ENCODE data around the gene DIP2B. TPM values are rescaled to one million over a fixed set of nuclear protein-coding genes. Genes with fewer than 3 reads are reported as not detected.

Gene DIP2B
- total RNA-seq, 2 experiments from 2014 or later: 29.2 to 29.4 TPM

GRCh38 chr12:50772470-50772869 lies 267.7 kb downstream of the DIP2B start:
- ChIA-PET CTCF (interaction anchor here (0.7 kb wide), 1 partner anchor 125 kb away, joined by 3 read pairs; no protein-coding TSS in a partner anchor), POLR2A (no interaction called here)
- H3K4me1 Mint-ChIP-seq: peaks cover 38% of the 10 kb centered on the region
- no peak for ATAC-seq
- H3K27ac Mint-ChIP-seq: no peak overlapping the region
- intact Hi-C loops (cut with DNase I, micrococcal nuclease): no loop called here
- no peaks in the 10 kb centered on the region for H3K27me3 Mint-ChIP-seq
- H3K9me3 Mint-ChIP-seq (ENCODE audit: low read depth): peaks cover 6% of the 10 kb centered on the region
- H3K4me3 Mint-ChIP-seq: no peak overlapping the region
- peaks cover 32% of the 10 kb centered on the region for H3K36me3 Mint-ChIP-seq (ENCODE audit: low read depth)
- DNase-seq: no peak

GRCh38 chr12:50772877-50773276 lies 268.1 kb downstream of the DIP2B start:
- ChIA-PET CTCF (interaction anchor here (2.2 kb wide), 1 partner anchor 9 kb away, joined by 9 read pairs; the partner anchor contains the start of gene ATF1), POLR2A (interaction anchor here (0.6 kb wide), 1 partner anchor 443 kb away, joined by 4 read pairs; no protein-coding TSS in a partner anchor)
- no peak for ATAC-seq
- no peak overlapping the region for H3K4me3 Mint-ChIP-seq
- intact Hi-C loops (cut with DNase I, micrococcal nuclease): no loop called here
- H3K4me1 Mint-ChIP-seq: peaks cover 41% of the 10 kb centered on the region
- H3K9me3 Mint-ChIP-seq (ENCODE audit: low read depth): peaks cover 6% of the 10 kb centered on the region
- peaks cover 32% of the 10 kb centered on the region for H3K36me3 Mint-ChIP-seq (ENCODE audit: low read depth)
- no peaks in the 10 kb centered on the region for H3K27me3 Mint-ChIP-seq
- H3K27ac Mint-ChIP-seq: no peak overlapping the region
- DNase-seq: no peak

DNA sequence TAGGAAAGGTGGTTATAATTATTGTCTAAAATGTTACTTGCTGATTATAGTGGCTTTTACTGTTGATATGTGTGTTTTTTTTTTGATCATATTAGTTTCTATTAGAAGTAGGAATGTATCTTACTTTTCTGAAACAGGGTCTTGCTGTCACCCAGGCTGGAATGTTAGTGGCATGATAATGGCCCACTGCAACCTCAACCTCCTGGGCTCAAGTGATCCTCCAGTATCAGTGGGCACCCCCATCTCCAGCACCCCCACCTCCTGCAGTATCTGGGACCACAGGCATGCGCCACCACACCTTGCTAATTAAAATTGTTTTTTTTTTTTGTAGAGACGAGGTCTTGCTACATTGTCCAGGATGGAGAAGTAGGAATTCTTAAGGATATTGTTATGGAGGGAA lies 270.5 kb downstream of the DIP2B start:
- POLR2A ChIA-PET: no interaction called here
- no peak for ATAC-seq

GRCh38 chr12:50776749-50777728 lies 272.3 kb downstream of the DIP2B start:
- H3K9me3 Mint-ChIP-seq (ENCODE audit: low read depth): peaks cover 3% of the 10 kb centered on the region
- POLR2A ChIA-PET: interaction anchor here (0.9 to 1.0 kb wide), 2 partner anchors 12 to 226 kb away, joined by 3 to 4 read pairs; no protein-coding TSS in a partner anchor
- H3K4me1 Mint-ChIP-seq: peaks cover 43% of the 10 kb centered on the region
- H3K27ac Mint-ChIP-seq: peak overlapping the region; percentile 51
- H3K4me3 Mint-ChIP-seq: no peak overlapping the region
- intact Hi-C loops (cut with DNase I, micrococcal nuclease): no loop called here
- peak; percentile 76 for ATAC-seq
- no peaks in the 10 kb centered on the region for H3K27me3 Mint-ChIP-seq
- peak; percentile 20 for DNase-seq
- H3K36me3 Mint-ChIP-seq (ENCODE audit: low read depth): peaks cover 24% of the 10 kb centered on the region
- CTCF ChIA-PET: interaction anchor here (0.6 to 4.3 kb wide), 4 partner anchors 9 to 565 kb away, joined by 3 to 26 read pairs (median 6); partner anchors contain the start of gene ATF1

More for the DNA sequence above, 270.5 kb downstream of the DIP2B start:
- DNase-seq: no peak
- H3K9me3 Mint-ChIP-seq (ENCODE audit: low read depth): peaks cover 6% of the 10 kb centered on the region
- H3K27me3 Mint-ChIP-seq: no peaks in the 10 kb centered on the region
- peaks cover 43% of the 10 kb centered on the region for H3K4me1 Mint-ChIP-seq
- H3K4me3 Mint-ChIP-seq: no peak overlapping the region
- peaks cover 33% of the 10 kb centered on the region for H3K36me3 Mint-ChIP-seq (ENCODE audit: low read depth)
- CTCF ChIA-PET: interaction anchor here (2.2 to 2.7 kb wide), 2 partner anchors 10 to 11 kb away, joined by 9 to 14 read pairs; partner anchors contain the start of gene ATF1
- intact Hi-C loops (cut with DNase I, micrococcal nuclease): no loop called here
- H3K27ac Mint-ChIP-seq: no peak overlapping the region

GRCh38 chr12:50778663-50779590 lies 274.1 kb downstream of the DIP2B start:
- H3K9me3 Mint-ChIP-seq (ENCODE audit: low read depth): no peaks in the 10 kb centered on the region
- POLR2A ChIA-PET: interaction anchor here (1.1 kb wide), 1 partner anchor 15 kb away, joined by 4 read pairs; the partner anchor contains the start of gene ATF1

DNA sequence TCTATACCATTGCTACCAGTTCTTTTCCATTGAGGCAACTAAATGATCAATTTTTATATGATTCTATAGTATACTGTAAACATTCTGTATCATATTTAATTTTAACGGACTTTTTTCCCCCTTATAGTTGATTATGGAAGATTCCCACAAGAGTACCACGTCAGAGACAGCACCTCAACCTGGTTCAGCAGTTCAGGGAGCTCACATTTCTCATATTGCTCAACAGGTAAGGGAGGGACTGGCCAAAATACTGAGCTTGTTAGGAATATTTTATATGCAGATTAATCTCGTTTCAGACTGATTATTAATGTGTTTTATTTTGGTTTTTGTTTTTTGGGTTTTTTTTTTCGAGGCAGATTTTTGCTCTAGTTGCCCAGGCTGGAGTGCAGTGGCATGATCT lies 275.2 kb downstream of the DIP2B start:
- Mint-ChIP-seq H3K9me3 (ENCODE audit: low read depth) (no peaks in the 10 kb centered on the region), H3K4me1 (peaks cover 36% of the 10 kb centered on the region), H3K27ac (no peak overlapping the region), H3K36me3 (ENCODE audit: low read depth) (peaks cover 18% of the 10 kb centered on the region), H3K4me3 (no peak overlapping the region), H3K27me3 (no peaks in the 10 kb centered on the region)
- no peak for DNase-seq
- CTCF ChIA-PET: interaction anchor here (4.3 kb wide), 1 partner anchor 15 kb away, joined by 26 read pairs; the partner anchor contains the start of gene ATF1
- ATAC-seq: no peak
- POLR2A ChIA-PET: no interaction called here
- intact Hi-C loops (cut with DNase I, micrococcal nuclease): no loop called here

More at GRCh38 chr12:50778663-50779590, 274.1 kb downstream of the DIP2B start:
- intact Hi-C loops (cut with DNase I, micrococcal nuclease): no loop called here
- ATAC-seq: no peak
- no peak for DNase-seq
- H3K27me3 Mint-ChIP-seq: no peaks in the 10 kb centered on the region
- CTCF ChIA-PET: interaction anchor here (0.6 to 4.3 kb wide), 5 partner anchors 11 to 273 kb away, joined by 3 to 26 read pairs (median 3); partner anchors contain the start of gene ATF1
- peaks cover 34% of the 10 kb centered on the region for H3K4me1 Mint-ChIP-seq
- H3K27ac Mint-ChIP-seq: no peak overlapping the region
- peaks cover 12% of the 10 kb centered on the region for H3K36me3 Mint-ChIP-seq (ENCODE audit: low read depth)
- H3K4me3 Mint-ChIP-seq: no peak overlapping the region

GRCh38 chr12:50784501-50784900 lies 279.7 kb downstream of the DIP2B start:
- ATAC-seq: peak; percentile 85

GRCh38 chr12:50785406-50786001 lies 280.7 kb downstream of the DIP2B start:
- peaks cover 10% of the 10 kb centered on the region for H3K9me3 Mint-ChIP-seq (ENCODE audit: low read depth)
- no peaks in the 10 kb centered on the region for H3K27me3 Mint-ChIP-seq
- no peak for DNase-seq
- H3K4me3 Mint-ChIP-seq: no peak overlapping the region
- ATAC-seq: no peak
- ChIA-PET CTCF (interaction anchor here (0.7 to 1.2 kb wide), 2 partner anchors 20 to 715 kb away, joined by 3 to 4 read pairs; no protein-coding TSS in a partner anchor), POLR2A (no interaction called here)
- peaks cover 14% of the 10 kb centered on the region for H3K4me1 Mint-ChIP-seq
- H3K36me3 Mint-ChIP-seq (ENCODE audit: low read depth): peaks cover 35% of the 10 kb centered on the region
- intact Hi-C loops (cut with DNase I, micrococcal nuclease): no loop called here
- H3K27ac Mint-ChIP-seq: no peak overlapping the region

More at GRCh38 chr12:50784501-50784900, 279.7 kb downstream of the DIP2B start:
- no peak overlapping the region for H3K4me3 Mint-ChIP-seq
- peak overlapping the region; percentile 9 for H3K27ac Mint-ChIP-seq
- POLR2A ChIA-PET: interaction anchor here (1.2 kb wide), 1 partner anchor 21 kb away, joined by 9 read pairs; no protein-coding TSS in a partner anchor
- no peak for DNase-seq
- peaks cover 34% of the 10 kb centered on the region for H3K36me3 Mint-ChIP-seq (ENCODE audit: low read depth)
- intact Hi-C loops (cut with DNase I, micrococcal nuclease): no loop called here
- peaks cover 10% of the 10 kb centered on the region for H3K9me3 Mint-ChIP-seq (ENCODE audit: low read depth)
- peaks cover 13% of the 10 kb centered on the region for H3K4me1 Mint-ChIP-seq
- CTCF ChIA-PET: no interaction called here
- no peaks in the 10 kb centered on the region for H3K27me3 Mint-ChIP-seq

- ChIA-PET POLR2A (no interaction called here), CTCF (interaction anchor here (0.7 to 1.2 kb wide), 2 partner anchors 19 to 21 kb away, joined by 3 to 4 read pairs; no protein-coding TSS in a partner anchor)
- Mint-ChIP-seq H3K4me3 (no peak overlapping the region), H3K27ac (peak overlapping the region; percentile 43), H3K27me3 (no peaks in the 10 kb centered on the region), H3K4me1 (peaks cover 25% of the 10 kb centered on the region), H3K9me3 (ENCODE audit: low read depth) (peaks cover 10% of the 10 kb centered on the region), H3K36me3 (ENCODE audit: low read depth) (peaks cover 40% of the 10 kb centered on the region)
- ATAC-seq: no peak
- DNase-seq: no peak
- intact Hi-C loops (cut with DNase I, micrococcal nuclease): no loop called here
Measured at GRCh38 chr12:50786498-50787231, 281.9 kb downstream of the DIP2B start.

- ChIA-PET POLR2A (no interaction called here), CTCF (interaction anchor here (0.6 to 1.3 kb wide), 3 partner anchors 13 to 319 kb away, joined by 3 to 5 read pairs (median 4); no protein-coding TSS in a partner anchor)
- H3K4me1 Mint-ChIP-seq: peaks cover 29% of the 10 kb centered on the region
- H3K27ac Mint-ChIP-seq: peak overlapping the region; percentile 7
- intact Hi-C loops (cut with DNase I, micrococcal nuclease): no loop called here
- peaks cover 37% of the 10 kb centered on the region for H3K36me3 Mint-ChIP-seq (ENCODE audit: low read depth)
- no peak for DNase-seq
- no peak for ATAC-seq
- peaks cover 10% of the 10 kb centered on the region for H3K9me3 Mint-ChIP-seq (ENCODE audit: low read depth)
- H3K4me3 Mint-ChIP-seq: no peak overlapping the region
- H3K27me3 Mint-ChIP-seq: no peaks in the 10 kb centered on the region
Measured at GRCh38 chr12:50787618-50788017, 282.8 kb downstream of the DIP2B start.
